Gastrocnemius medialis (tissue), 4 donors: ENCODE data around the gene SLC25A39.

ENCODE experiments used
- CTCF ChIP-seq, 5 experiments: fragments of 450-650 bp in 3 of 5; fragments of 200-600 bp in 2 of 5; sonication (generic) in 2 of 5; IDR thresholded peaks in 4 of 5; conservative IDR thresholded peaks in 1 of 5; 1 replicate in 4 of 5; 2 replicates in 1 of 5; pipeline ENCODE4 v1.5.1; 2016 to 2019; ENCODE audit warnings: antibody characterized with exemption in 5 of 5, mild to moderate bottlenecking in 3 of 5, moderate library complexity in 3 of 5
- POLR2A ChIP-seq, 2 donors: fragments of 450-650 bp; IDR thresholded peaks; one replicate each; pipeline ENCODE4 v1.6.1; 2017; ENCODE audit warnings: antibody characterized with exemption in 2 of 2, mild to moderate bottlenecking in 2 of 2, moderate library complexity in 2 of 2

GRCh38 chr17:44312396-44313104 is 12.1 kb downstream of the SLC25A39 start:
- TF ChIP-seq CTCF (IDR thresholded peaks at IDR 0.05 in 4 of 5, conservative IDR thresholded peaks at IDR 0.05 in 1 of 5), result no peak
- no peak for TF ChIP-seq POLR2A (IDR thresholded peaks at IDR 0.05)
